Measurements from ENCODE around the gene PCDHGB3. TPM values are rescaled to one million over a fixed set of nuclear protein-coding genes. Genes with fewer than 3 reads are reported as not detected.
"Not testable (repeated sequence)": the region's sequence is repeated elsewhere in the genome, so short reads cannot be mapped to it uniquely, and the experiment has no call there.

PCDHGB3 gene
- total and polyA plus RNA-seq, 4 experiments from 2014 or later = 0.50 to 0.76 TPM; not detected in 2

DNA sequence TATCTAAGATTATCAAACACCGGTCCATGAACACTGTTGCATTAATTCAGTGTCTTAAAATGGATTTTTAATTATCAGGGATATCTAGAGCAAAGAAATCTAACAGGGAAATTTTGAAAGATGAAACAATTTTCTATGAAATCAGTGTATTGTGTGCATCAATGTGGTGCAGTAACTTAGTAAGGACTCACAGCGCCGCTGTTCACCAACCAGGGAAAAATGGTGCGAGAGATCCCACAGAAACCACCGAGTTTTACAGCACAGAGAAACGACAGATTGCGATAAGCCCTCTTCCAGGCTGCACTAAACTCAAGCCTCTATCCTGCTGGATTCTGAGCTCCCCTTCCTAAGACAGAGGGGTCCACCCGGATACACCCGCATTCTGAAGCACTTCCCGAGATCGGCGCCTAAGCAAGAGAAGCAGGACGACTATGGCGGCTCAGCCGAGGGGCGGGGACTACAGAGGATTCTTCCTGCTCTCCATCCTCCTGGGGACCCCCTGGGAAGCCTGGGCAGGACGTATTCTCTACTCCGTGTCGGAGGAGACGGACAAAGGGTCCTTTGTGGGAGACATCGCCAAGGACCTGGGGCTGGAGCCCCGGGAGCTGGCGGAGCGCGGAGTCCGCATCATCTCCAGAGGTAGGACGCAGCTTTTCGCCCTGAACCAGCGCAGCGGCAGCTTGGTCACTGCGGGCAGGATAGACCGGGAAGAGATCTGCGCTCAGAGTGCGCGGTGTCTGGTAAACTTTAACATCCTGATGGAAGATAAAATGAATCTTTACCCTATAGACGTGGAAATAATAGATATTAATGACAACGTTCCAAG, 12.6 kb downstream of the PCDHGB3 start, which contains the start of gene PCDHGA7:
Gene PCDHGA7 (plus strand): TSS at position 274 of the 826 bp plus-strand sequence. CDS start 158 bp downstream, at position 432.
- DNase-seq = no peak
- Histone ChIP-seq H3K27ac (ENCODE audit: low read depth, low read length) (no peak within 1 kb of the TSS), H3K4me1 (ENCODE audit: insufficient read depth, low read length) (no peaks in the 10 kb centered on the region), H3K4me3 (ENCODE audit: low read length in 2 of 2) (peak within 1 kb of the TSS in 1 of 2 donors; percentile 23), H3K9me3 (ENCODE audit: control insufficient read depth in 1 of 2, low read length in 2 of 2) (peaks cover 0 to 3% of the 10 kb centered on the region in 2 donors), H3K27me3 (ENCODE audit: insufficient read depth, low read length) (peaks cover 19% of the 10 kb centered on the region), H3K36me3 (ENCODE audit: insufficient read depth, low read length) (no peaks in the 10 kb centered on the region)
- Mint-ChIP-seq H3K9me3 (peaks cover 2 to 82% (median 54%) of the 10 kb centered on the region in 8 donors), H3K27me3 (peaks cover 40 to 45% of the 10 kb centered on the region in 2 donors), H3K27ac (no peak within 1 kb of the TSS), H3K36me3 (peaks cover 3 to 6% of the 10 kb centered on the region in 2 donors), H3K4me1 (peaks cover 0 to 2% (median 0%) of the 10 kb centered on the region in 4 donors), H3K4me3 (peak within 1 kb of the TSS; percentile 36 to 81 (median 66))
- intact Hi-C loops (cut with micrococcal nuclease) = no loop called here
- ChIA-PET CTCF (ENCODE audit: partially characterized antibody) (no interaction called here), POLR2A (ENCODE audit: partially characterized antibody) (no interaction called here)

DNA sequence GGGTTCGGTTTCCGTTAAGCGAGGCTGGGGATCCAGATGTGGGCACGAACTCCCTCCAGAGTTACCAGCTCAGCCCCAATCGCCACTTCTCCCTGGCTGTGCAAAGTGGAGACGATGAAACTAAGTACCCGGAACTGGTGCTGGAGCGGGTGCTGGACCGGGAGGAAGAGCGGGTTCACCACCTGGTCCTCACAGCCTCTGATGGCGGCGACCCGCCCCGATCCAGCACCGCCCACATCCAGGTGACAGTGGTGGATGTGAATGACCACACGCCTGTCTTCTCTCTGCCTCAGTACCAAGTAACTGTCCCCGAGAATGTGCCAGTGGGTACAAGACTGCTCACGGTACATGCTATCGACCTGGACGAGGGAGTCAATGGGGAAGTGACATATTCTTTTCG, 13.3 kb downstream of the PCDHGB3 start:
- H3K36me3 Mint-ChIP-seq = peaks cover 3 to 6% of the 10 kb centered on the region in 2 donors
- H3K4me3 Mint-ChIP-seq = peak overlapping the region in 2 of 8 donors; percentile 24 to 72
- H3K4me3 ChIP-seq (ENCODE audit: low read length in 2 of 2) = no peak overlapping the region
- intact Hi-C loops (cut with micrococcal nuclease) = no loop called here
- peaks cover 0 to 2% (median under 1%) of the 10 kb centered on the region in 4 donors for H3K4me1 Mint-ChIP-seq
- ChIA-PET CTCF (ENCODE audit: partially characterized antibody) (no interaction called here), POLR2A (ENCODE audit: partially characterized antibody) (no interaction called here)
- H3K36me3 ChIP-seq (ENCODE audit: insufficient read depth, low read length) = no peaks in the 10 kb centered on the region
- peaks cover 19% of the 10 kb centered on the region for H3K27me3 ChIP-seq (ENCODE audit: insufficient read depth, low read length)
- no peak overlapping the region for H3K27ac Mint-ChIP-seq
- no peak for DNase-seq
- H3K9me3 Mint-ChIP-seq = peaks cover 2 to 84% (median 55%) of the 10 kb centered on the region in 8 donors
- no peak overlapping the region for H3K27ac ChIP-seq (ENCODE audit: low read depth, low read length)
- no peaks in the 10 kb centered on the region for H3K4me1 ChIP-seq (ENCODE audit: insufficient read depth, low read length)
- peaks cover 42 to 47% of the 10 kb centered on the region in 2 donors for H3K27me3 Mint-ChIP-seq
- H3K9me3 ChIP-seq (ENCODE audit: control insufficient read depth in 1 of 2, low read length in 2 of 2) = peaks cover 0 to 3% of the 10 kb centered on the region in 2 donors

DNA sequence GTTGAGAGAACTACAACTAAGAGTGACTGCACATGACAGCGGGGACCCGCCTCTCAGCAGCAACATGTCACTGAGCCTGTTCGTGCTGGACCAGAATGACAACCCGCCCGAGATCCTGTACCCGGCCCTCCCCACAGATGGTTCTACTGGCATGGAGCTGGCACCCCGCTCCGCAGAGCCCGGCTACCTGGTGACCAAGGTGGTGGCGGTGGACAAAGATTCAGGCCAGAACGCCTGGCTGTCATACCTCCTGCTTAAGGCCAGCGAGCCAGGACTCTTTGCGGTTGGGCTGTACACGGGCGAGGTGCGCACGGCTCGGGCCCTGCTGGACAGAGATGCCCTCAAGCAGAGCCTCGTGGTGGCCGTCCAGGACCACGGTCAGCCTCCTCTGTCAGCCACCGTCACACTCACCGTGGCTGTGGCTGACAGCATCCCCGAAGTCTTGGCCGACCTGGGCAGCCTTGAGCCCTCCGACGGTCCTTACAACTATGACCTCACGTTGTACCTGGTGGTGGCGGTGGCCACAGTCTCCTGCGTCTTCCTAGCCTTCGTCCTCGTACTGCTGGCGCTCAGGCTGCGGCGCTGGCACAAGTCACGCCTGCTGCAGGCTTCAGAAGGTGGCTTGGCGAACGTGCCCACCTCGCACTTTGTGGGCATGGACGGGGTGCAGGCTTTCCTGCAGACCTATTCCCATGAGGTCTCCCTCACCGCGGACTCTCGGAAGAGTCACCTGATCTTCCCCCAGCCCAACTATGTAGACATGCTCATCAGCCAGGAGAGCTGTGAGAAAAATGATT, 14.6 kb downstream of the PCDHGB3 start:
- intact Hi-C loops (cut with micrococcal nuclease) = no loop called here
- H3K27me3 ChIP-seq (ENCODE audit: insufficient read depth, low read length) = peaks cover 22% of the 10 kb centered on the region
- POLR2A ChIA-PET (ENCODE audit: partially characterized antibody) = no interaction called here

DNA sequence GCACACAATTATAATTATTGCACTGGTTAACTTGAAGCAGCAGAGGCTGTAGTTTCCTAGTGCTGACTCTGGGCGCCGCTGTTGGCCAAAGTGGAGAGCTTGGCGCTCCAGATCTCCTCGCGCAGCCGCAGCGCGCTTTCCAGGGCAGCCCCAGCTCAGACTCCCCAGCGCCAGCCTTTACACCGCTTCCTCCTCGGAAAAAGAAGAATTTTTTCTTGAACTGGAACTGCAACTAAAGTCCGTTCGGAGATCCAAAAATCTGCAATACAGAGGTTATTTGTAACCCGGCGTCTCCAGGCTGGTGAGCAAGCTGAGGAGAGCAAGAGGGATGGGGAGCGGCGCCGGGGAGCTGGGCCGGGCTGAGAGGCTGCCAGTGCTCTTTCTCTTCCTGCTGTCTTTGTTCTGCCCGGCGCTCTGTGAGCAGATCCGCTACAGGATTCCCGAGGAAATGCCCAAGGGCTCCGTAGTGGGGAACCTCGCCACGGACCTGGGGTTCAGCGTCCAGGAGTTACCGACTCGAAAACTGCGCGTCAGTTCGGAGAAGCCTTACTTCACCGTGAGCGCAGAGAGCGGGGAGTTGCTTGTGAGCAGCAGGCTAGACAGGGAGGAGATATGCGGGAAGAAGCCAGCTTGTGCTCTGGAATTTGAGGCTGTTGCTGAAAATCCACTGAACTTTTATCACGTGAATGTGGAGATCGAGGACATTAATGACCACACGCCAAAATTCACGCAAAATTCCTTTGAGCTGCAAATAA, 17.7 kb downstream of the PCDHGB3 start, which contains the start of gene PCDHGB4:
Gene PCDHGB4 (plus strand): TSS at position 142 of the 755 bp plus-strand sequence. CDS start 187 bp downstream, at position 329.
- H3K4me3 ChIP-seq (ENCODE audit: low read length in 2 of 2); POLR2A ChIA-PET (ENCODE audit: partially characterized antibody); H3K27ac ChIP-seq (ENCODE audit: low read depth, low read length); H3K4me1 ChIP-seq (ENCODE audit: insufficient read depth, low read length); H3K4me1 Mint-ChIP-seq; intact Hi-C loops (cut with micrococcal nuclease); H3K36me3 ChIP-seq (ENCODE audit: insufficient read depth, low read length); H3K9me3 ChIP-seq (ENCODE audit: control insufficient read depth in 1 of 2, low read length in 2 of 2): not testable (repeated sequence)
- Mint-ChIP-seq H3K9me3 (peaks cover 6 to 85% (median 68%) of the 10 kb centered on the region in 8 donors), H3K4me3 (peak within 1 kb of the TSS in 6 of 8 donors; percentile 15 to 62 (median 40)), H3K27me3 (peaks cover 46 to 52% of the 10 kb centered on the region in 2 donors), H3K36me3 (peaks cover 0 to 13% of the 10 kb centered on the region in 2 donors), H3K27ac (peak within 1 kb of the TSS in 2 of 7 donors; percentile 37 to 38)
- peaks cover 25% of the 10 kb centered on the region for H3K27me3 ChIP-seq (ENCODE audit: insufficient read depth, low read length)
- CTCF ChIA-PET (ENCODE audit: partially characterized antibody) = interaction anchor here (0.8 kb wide), 1 partner anchor 17 kb away, joined by 4 read pairs; the partner anchor contains the start of gene PCDHGB3
- DNase-seq = peak in 1 of 5 donors; percentile 21

More for the DNA sequence above, 14.6 kb downstream of the PCDHGB3 start:
- Histone ChIP-seq H3K9me3 (ENCODE audit: control insufficient read depth in 1 of 2, low read length in 2 of 2) (peaks cover 0 to 3% of the 10 kb centered on the region in 2 donors), H3K4me3 (ENCODE audit: low read length in 2 of 2) (no peak overlapping the region), H3K4me1 (ENCODE audit: insufficient read depth, low read length) (no peaks in the 10 kb centered on the region), H3K36me3 (ENCODE audit: insufficient read depth, low read length) (no peaks in the 10 kb centered on the region), H3K27ac (ENCODE audit: low read depth, low read length) (no peak overlapping the region)
- Mint-ChIP-seq H3K4me3 (no peak overlapping the region), H3K36me3 (peaks cover 3 to 13% of the 10 kb centered on the region in 2 donors), H3K27ac (no peak overlapping the region), H3K9me3 (peaks cover 4 to 82% (median 63%) of the 10 kb centered on the region in 8 donors), H3K27me3 (peaks cover 42 to 52% of the 10 kb centered on the region in 2 donors), H3K4me1 (peaks cover 0 to 4% (median 1%) of the 10 kb centered on the region in 4 donors)
- CTCF ChIA-PET (ENCODE audit: partially characterized antibody) = interaction anchor here (1.1 kb wide), 1 partner anchor 173 kb away, joined by 3 read pairs; no protein-coding TSS in a partner anchor
- DNase-seq = no peak

DNA sequence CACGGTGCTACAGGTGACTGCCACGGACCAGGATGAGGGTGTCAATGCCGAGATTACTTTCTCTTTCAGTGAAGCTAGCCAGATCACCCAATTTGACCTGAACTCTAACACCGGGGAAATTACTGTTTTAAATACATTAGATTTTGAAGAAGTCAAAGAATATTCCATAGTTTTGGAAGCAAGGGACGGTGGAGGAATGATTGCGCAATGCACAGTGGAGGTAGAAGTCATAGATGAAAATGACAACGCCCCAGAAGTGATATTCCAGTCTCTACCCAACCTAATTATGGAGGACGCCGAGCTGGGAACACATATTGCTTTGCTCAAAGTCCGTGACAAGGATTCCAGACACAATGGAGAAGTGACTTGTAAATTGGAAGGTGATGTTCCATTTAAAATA, 18.6 kb downstream of the PCDHGB3 start:
- Mint-ChIP-seq H3K4me3 (peak overlapping the region in 1 of 8 donors; percentile 15), H3K36me3 (peaks cover 3 to 10% of the 10 kb centered on the region in 2 donors), H3K27ac (peak overlapping the region in 2 of 7 donors; percentile 37 to 38), H3K9me3 (peaks cover 7 to 85% (median 72%) of the 10 kb centered on the region in 8 donors), H3K27me3 (peaks cover 41 to 52% of the 10 kb centered on the region in 2 donors), H3K4me1 (peaks cover 0 to 4% (median 3%) of the 10 kb centered on the region in 4 donors)
- no peaks in the 10 kb centered on the region for H3K36me3 ChIP-seq (ENCODE audit: insufficient read depth, low read length)
- DNase-seq = no peak
- no peaks in the 10 kb centered on the region for H3K4me1 ChIP-seq (ENCODE audit: insufficient read depth, low read length)
- H3K9me3 ChIP-seq (ENCODE audit: control insufficient read depth in 1 of 2, low read length in 2 of 2) = peaks cover 0 to under 1% of the 10 kb centered on the region in 2 donors
- peaks cover 17% of the 10 kb centered on the region for H3K27me3 ChIP-seq (ENCODE audit: insufficient read depth, low read length)
- ChIA-PET POLR2A (ENCODE audit: partially characterized antibody) (no interaction called here), CTCF (ENCODE audit: partially characterized antibody) (no interaction called here)
- no peak overlapping the region for H3K27ac ChIP-seq (ENCODE audit: low read depth, low read length)
- intact Hi-C loops (cut with micrococcal nuclease) = no loop called here
- no peak overlapping the region for H3K4me3 ChIP-seq (ENCODE audit: low read length in 2 of 2)

DNA sequence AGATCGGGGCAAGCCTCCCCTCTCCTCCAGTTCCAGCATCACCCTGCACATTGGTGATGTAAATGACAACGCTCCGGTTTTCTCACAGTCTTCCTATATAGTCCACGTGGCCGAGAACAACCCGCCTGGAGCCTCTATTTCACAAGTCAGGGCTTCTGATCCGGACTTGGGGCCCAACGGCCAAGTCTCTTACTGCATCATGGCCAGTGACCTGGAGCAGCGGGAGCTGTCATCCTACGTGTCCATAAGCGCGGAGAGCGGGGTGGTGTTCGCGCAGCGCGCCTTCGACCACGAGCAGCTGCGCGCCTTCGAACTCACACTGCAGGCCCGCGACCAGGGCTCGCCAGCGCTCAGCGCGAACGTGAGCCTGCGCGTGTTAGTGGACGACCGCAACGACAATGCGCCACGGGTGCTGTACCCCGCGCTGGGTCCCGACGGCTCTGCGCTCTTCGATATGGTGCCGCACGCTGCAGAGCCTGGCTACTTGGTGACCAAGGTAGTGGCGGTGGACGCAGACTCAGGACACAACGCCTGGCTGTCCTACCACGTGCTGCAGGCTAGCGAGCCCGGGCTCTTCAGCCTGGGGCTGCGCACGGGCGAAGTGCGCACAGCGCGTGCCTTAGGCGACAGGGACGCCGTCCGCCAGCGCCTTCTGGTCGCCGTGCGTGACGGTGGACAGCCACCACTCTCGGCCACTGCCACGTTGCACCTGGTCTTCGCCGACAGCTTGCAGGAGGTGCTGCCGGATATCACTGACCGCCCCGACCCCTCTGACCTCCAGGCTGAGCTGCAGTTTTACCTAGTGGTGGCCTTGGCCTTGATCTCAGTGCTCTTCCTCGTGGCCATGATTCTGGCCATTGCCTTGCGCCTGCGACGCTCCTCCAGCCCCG, 19.4 kb downstream of the PCDHGB3 start:
- intact Hi-C loops (cut with micrococcal nuclease) = no loop called here
- Histone ChIP-seq H3K9me3 (ENCODE audit: control insufficient read depth in 1 of 2, low read length in 2 of 2) (no peaks in the 10 kb centered on the region), H3K4me1 (ENCODE audit: insufficient read depth, low read length) (no peaks in the 10 kb centered on the region), H3K27ac (ENCODE audit: low read depth, low read length) (no peak overlapping the region), H3K27me3 (ENCODE audit: insufficient read depth, low read length) (peaks cover 17% of the 10 kb centered on the region), H3K4me3 (ENCODE audit: low read length in 2 of 2) (no peak overlapping the region), H3K36me3 (ENCODE audit: insufficient read depth, low read length) (no peaks in the 10 kb centered on the region)
- ChIA-PET CTCF (ENCODE audit: partially characterized antibody) (interaction anchor here (1.0 to 1.6 kb wide), 2 partner anchors 24 to 31 kb away, joined by 3 to 7 read pairs; partner anchors contain the start of gene PCDHGA10), POLR2A (ENCODE audit: partially characterized antibody) (no interaction called here)
- H3K9me3 Mint-ChIP-seq = peaks cover 7 to 84% (median 71%) of the 10 kb centered on the region in 8 donors
- peaks cover 0 to 4% (median 3%) of the 10 kb centered on the region in 4 donors for H3K4me1 Mint-ChIP-seq
- peaks cover 7 to 14% of the 10 kb centered on the region in 2 donors for H3K36me3 Mint-ChIP-seq
- peak overlapping the region in 1 of 7 donors; percentile 38 for H3K27ac Mint-ChIP-seq
- H3K4me3 Mint-ChIP-seq = peak overlapping the region in 1 of 8 donors; percentile 11
- peaks cover 38 to 53% of the 10 kb centered on the region in 2 donors for H3K27me3 Mint-ChIP-seq
- DNase-seq = no peak

All from CD4-positive, alpha-beta memory T cell (primary cell).